ENCODE data around the gene MBD3.
"Not testable (repeated sequence)": the region's sequence is repeated elsewhere in the genome, so short reads cannot be mapped to it uniquely, and the experiment has no call there.

Gene MBD3

DNA sequence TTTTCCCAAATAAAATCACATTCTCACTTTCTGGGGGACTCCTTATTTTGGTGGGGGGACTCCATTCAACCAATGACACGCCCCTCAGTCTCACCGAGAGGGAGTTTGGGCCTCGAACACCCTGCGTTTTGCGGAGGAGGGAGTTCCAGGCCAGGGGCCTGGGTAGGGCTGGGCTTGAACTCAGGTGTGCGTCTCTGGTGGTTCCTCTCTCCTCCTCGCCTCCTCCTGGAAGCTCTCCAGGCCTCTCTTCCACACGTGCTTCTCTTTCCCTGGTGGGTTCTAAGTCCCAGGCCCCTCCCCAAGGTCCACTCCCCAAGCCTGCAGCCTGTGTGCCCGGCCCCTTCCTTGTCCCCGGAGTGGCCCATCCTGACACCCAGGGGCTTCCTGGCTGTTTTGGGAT, 39.2 kb downstream of the MBD3 start:
- peaks cover 0 to 12% of the 10 kb centered on the region in 2 donors for H3K27me3 ChIP-seq
- H3K4me3 ChIP-seq: no peak overlapping the region

DNA sequence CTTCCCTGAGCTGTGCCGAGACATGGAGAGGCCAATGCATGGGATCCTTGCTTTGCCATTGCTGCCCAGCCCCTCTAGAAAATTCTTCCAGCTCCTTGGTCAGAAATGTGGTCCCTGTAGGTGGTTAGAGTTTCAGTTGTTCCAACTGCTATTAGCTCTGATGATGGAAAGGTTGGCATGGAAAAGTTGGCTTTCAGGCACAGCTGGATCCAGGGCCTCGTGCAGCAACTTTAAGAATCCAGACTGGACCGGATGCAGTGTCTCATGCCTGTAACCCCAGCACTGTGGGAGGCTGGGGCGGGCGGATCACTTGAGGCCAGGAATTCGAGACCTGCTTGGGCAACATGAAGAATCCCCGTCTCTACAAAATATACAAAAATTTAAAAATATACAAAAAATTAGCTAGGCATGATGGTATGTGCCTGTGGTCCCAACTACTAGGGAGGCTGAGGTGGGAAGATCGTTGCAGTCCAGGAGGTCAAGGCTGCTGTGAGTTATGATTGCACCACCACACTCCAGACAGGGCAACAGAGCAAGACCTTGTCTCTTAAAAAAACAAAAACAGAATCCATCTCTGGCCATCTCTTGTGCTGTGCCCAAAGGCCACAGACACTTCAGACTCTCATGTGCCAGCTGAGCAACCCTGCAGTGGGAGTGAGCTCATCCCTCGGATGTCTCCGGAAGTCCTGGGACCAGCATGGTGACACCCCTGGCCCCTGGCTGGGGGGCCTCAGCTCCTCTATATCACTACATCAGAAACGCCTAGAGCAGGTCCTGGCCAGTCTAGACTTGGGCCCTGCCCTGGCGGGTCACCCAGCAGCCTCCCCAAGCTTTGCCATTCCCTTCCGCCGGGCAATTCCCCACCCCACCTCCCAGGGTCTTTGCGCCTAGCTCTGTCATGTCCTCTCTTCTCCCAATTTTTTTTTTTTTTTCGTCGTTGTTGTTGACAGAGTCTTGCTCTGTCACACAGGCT, 41.3 kb downstream of the MBD3 start:
- TF ChIP-seq, protein P1, sequence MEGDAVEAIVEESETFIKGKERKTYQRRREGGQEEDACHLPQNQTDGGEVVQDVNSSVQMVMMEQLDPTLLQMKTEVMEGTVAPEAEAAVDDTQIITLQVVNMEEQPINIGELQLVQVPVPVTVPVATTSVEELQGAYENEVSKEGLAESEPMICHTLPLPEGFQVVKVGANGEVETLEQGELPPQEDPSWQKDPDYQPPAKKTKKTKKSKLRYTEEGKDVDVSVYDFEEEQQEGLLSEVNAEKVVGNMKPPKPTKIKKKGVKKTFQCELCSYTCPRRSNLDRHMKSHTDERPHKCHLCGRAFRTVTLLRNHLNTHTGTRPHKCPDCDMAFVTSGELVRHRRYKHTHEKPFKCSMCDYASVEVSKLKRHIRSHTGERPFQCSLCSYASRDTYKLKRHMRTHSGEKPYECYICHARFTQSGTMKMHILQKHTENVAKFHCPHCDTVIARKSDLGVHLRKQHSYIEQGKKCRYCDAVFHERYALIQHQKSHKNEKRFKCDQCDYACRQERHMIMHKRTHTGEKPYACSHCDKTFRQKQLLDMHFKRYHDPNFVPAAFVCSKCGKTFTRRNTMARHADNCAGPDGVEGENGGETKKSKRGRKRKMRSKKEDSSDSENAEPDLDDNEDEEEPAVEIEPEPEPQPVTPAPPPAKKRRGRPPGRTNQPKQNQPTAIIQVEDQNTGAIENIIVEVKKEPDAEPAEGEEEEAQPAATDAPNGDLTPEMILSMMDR (IDR thresholded peaks at IDR 0.05): no peak
- no peak overlapping the region for H3K27ac ChIP-seq
- intact Hi-C loops (cut with DNase I; ENCODE audit: low total_unique reads): no loop called here
- peaks cover 0 to 16% of the 10 kb centered on the region in 2 donors for H3K27me3 ChIP-seq
- no peak for DNase-seq
- peaks cover 0 to 14% (median 12%) of the 10 kb centered on the region in 3 donors for H3K36me3 ChIP-seq
- no peaks in the 10 kb centered on the region for H3K9me3 ChIP-seq
- no peak overlapping the region for H3K4me3 ChIP-seq
- peaks cover 0 to 1% (median 0%) of the 10 kb centered on the region in 4 donors for H3K4me1 ChIP-seq

More for the DNA sequence above, 39.2 kb downstream of the MBD3 start:
- H3K36me3 ChIP-seq: peaks cover 0 to 23% (median 16%) of the 10 kb centered on the region in 3 donors
- DNase-seq: no peak
- H3K27ac ChIP-seq: no peak overlapping the region
- no peaks in the 10 kb centered on the region for H3K9me3 ChIP-seq
- H3K4me1 ChIP-seq: no peaks in the 10 kb centered on the region
- TF ChIP-seq, protein P1 (IDR thresholded peaks at IDR 0.05): no peak
- intact Hi-C loops (cut with DNase I; ENCODE audit: low total_unique reads): no loop called here

DNA sequence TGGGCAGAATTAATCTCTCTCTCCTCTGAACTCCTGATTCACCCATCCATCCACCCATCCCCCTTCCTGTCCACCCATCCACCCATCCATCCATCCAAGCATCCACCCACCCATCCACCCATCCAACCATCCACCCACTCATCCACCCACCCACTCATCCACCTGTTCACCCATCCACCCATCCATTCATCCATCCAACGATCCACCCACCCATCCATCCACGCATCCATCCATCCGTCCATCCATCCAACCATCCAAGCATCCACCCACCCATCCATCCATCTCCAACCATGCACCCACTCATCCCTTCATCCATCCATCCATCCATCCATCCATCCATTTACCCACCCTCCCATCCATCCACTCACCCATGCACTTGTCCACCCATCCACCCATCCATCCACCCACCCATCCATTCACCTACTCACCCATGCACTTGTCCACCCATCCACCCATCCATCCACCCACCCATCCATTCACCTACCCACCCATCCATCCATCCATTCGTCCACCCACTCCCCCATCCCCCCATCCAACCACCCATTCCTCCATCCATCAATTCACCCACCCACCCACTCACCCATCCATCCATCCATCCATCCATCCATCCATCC, 43.2 kb downstream of the MBD3 start:
- intact Hi-C loops (cut with DNase I; ENCODE audit: low total_unique reads): loop anchor here (5.0 kb wide), 1 partner anchor 218 kb away; no protein-coding TSS in a partner anchor
- TF ChIP-seq, protein P1 (IDR thresholded peaks at IDR 0.05): no peak
- no peak for DNase-seq
- Histone ChIP-seq H3K36me3 (peaks cover 0 to 3% (median 0%) of the 10 kb centered on the region in 3 donors), H3K9me3 (no peaks in the 10 kb centered on the region), H3K27ac (no peak overlapping the region), H3K4me1 (peaks cover 0 to 6% (median 2%) of the 10 kb centered on the region in 4 donors), H3K27me3 (peaks cover 0 to 32% of the 10 kb centered on the region in 2 donors), H3K4me3 (no peak overlapping the region)

DNA sequence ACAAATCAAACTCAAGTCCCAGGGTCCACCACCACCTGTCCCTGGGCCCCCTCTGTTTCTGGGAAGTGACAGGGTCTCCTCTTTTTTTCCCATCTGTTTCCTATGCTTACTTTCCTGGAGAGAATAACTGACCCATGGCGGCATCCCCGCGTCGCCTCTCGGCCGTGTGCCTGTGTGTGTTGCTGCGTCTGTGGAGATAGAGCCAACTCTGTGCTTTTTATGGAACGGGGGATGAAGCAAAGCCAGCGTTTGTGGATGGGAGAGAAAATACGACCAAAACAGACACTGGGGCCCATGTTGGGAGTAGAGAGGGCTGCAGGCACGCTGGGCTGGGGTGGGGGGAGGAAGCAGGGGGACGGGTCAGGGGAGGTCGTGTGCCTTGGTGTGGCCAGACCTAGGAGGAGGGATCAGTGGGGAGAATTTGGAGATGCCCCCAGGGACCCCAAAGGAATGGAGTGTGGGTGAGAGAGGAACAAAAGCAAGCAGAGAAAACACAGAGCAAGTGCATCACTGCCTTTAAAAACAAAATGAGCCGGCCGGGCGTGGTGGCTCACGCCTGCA, 52.2 kb downstream of the MBD3 start:
- H3K27me3 ChIP-seq: peaks cover 0 to 41% of the 10 kb centered on the region in 2 donors
- H3K9me3 ChIP-seq: no peaks in the 10 kb centered on the region
- no peak for DNase-seq
- TF ChIP-seq, protein P1 (IDR thresholded peaks at IDR 0.05): no peak
- no peak overlapping the region for H3K27ac ChIP-seq
- peaks cover 0 to 21% (median 5%) of the 10 kb centered on the region in 4 donors for H3K4me1 ChIP-seq
- H3K4me3 ChIP-seq: no peak overlapping the region
- intact Hi-C loops (cut with DNase I; ENCODE audit: low total_unique reads): no loop called here
- no peaks in the 10 kb centered on the region for H3K36me3 ChIP-seq

DNA sequence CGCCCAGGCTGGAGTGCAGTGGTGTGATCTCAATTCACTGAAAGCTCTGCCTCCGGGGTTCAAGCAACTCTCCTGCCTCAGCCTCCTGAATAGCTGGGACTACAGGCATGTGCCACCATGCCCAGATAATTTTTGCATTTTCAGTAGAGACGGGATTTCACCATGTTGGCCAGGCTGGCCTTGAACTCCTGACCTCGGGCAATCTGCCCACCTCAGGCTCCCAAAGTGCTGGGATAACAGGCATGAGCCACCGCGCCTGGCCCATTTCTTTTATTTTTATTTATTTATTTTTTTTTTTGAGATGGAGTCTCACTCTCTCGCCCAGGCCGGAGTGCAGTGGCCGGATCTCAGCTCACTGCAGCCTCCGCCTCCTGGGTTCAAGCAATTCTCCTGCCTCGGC, 52.9 kb downstream of the MBD3 start:
- Histone ChIP-seq H3K27me3 (peaks cover 0 to 44% of the 10 kb centered on the region in 2 donors), H3K4me1 (peaks cover 0 to 21% (median 5%) of the 10 kb centered on the region in 4 donors)
- H3K36me3 ChIP-seq; intact Hi-C loops (cut with DNase I; ENCODE audit: low total_unique reads); H3K4me3 ChIP-seq; H3K9me3 ChIP-seq; H3K27ac ChIP-seq; DNase-seq: not testable (repeated sequence)

Data from tibial artery (tissue), 4 donors.